Breast epithelium (tissue), 3 donors: ENCODE results near the gene FAM20C.

Experiments
- POLR2A ChIP-seq: fragments of 450-650 bp; IDR thresholded peaks from one replicate; pipeline ENCODE4 v1.6.1; 2016; ENCODE audit warnings: antibody characterized with exemption, mild to moderate bottlenecking, moderate library complexity
- POLR2AphosphoS5 ChIP-seq, 3 donors: sonication (generic); formaldehyde crosslinking; IDR thresholded peaks; one replicate each; pipeline ENCODE4 v1.6.1; 2017; ENCODE audit warnings: antibody characterized with exemption in 3 of 3
- TF ChIP-seq, protein P1 (sequence below), 3 donors: fragments of 450-650 bp; IDR thresholded peaks; one replicate each; pipeline ENCODE4 v1.5.1; 2016 to 2017; ENCODE audit warnings: antibody characterized with exemption in 3 of 3, mild to moderate bottlenecking in 3 of 3, moderate library complexity in 3 of 3

DNA sequence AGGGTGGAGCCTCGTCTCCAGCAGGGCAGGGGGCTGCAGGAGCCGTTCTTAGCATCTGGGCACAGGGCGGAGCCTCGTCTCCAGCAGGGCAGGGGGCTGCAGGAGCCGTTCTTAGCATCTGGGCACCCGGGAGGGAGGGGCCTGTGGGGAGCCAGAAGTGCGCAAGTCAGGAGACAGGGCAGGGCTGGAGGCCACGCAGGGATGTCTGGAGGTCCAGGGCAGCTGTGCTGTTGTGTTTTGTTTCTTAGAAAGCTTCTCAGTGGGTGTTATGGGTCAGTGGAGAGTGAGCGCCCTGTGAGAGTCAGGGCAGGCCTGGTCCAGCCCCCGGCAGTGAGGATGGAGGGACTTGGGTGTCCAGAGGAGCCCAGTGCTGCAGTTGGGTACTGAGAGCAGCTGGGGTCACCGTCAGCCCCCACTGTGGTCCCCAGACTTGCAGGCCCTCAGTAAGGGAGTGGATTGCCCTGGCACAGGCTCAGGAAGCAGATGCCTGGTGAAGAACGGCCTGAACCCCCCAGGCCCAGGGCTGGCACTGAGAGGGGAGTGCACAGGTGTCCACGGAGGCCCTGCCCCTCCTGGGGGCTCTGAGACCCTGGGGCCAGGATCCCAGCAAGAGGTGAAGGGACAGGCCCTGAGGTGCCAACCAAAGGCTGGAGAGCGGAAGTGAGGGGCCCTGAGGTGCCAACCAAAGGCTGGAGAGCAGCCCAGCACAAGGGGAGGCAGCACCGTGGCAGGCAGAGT lies 29.8 kb downstream of the FAM20C start:
- no peak for TF ChIP-seq POLR2A
- no peak for TF ChIP-seq POLR2AphosphoS5 (IDR thresholded peaks at IDR 0.05)
- TF ChIP-seq, protein P1, sequence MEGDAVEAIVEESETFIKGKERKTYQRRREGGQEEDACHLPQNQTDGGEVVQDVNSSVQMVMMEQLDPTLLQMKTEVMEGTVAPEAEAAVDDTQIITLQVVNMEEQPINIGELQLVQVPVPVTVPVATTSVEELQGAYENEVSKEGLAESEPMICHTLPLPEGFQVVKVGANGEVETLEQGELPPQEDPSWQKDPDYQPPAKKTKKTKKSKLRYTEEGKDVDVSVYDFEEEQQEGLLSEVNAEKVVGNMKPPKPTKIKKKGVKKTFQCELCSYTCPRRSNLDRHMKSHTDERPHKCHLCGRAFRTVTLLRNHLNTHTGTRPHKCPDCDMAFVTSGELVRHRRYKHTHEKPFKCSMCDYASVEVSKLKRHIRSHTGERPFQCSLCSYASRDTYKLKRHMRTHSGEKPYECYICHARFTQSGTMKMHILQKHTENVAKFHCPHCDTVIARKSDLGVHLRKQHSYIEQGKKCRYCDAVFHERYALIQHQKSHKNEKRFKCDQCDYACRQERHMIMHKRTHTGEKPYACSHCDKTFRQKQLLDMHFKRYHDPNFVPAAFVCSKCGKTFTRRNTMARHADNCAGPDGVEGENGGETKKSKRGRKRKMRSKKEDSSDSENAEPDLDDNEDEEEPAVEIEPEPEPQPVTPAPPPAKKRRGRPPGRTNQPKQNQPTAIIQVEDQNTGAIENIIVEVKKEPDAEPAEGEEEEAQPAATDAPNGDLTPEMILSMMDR (IDR thresholded peaks at IDR 0.05) = no peak
